H9 (cell line): ENCODE measurements around the gene LILRB5. TPM values are rescaled to one million over a fixed set of nuclear protein-coding genes. Genes with fewer than 3 reads are reported as not detected.
"Not testable (repeated sequence)": the region's sequence is repeated elsewhere in the genome, so short reads cannot be mapped to it uniquely, and the experiment has no call there.

ENCODE experiments used
- DNase-seq: peaks from one replicate; pipeline ENCODE4 v3.0.0-alpha.2; 2017
- H2AFZ ChIP-seq: one replicate; pipeline ENCODE4 v1.6.1; 2013; ENCODE audit warnings: mild to moderate bottlenecking, low read length, control low read depth, moderate library complexity
- H2AK5ac ChIP-seq: 2 replicates; pipeline ENCODE4 v1.6.1; 2013; ENCODE audit warnings: low read length, control low read depth, mixed read lengths; ENCODE audit not compliant: insufficient read length
- H2BK120ac ChIP-seq: one replicate; pipeline ENCODE4 v1.6.1; 2013; ENCODE audit warnings: low read depth, mild to moderate bottlenecking, low read length, control low read depth, inconsistent platforms; ENCODE audit not compliant: poor library complexity, severe bottlenecking
- H2BK12ac ChIP-seq: 2 replicates; pipeline ENCODE4 v1.6.1; 2013; ENCODE audit warnings: low read length, control low read depth, mixed read lengths, low read depth; ENCODE audit not compliant: insufficient read length
- H2BK15ac ChIP-seq: 2 replicates; pipeline ENCODE4 v1.6.1; 2013; ENCODE audit warnings: low read depth, low read length, control low read depth
- H2BK20ac ChIP-seq: one replicate; pipeline ENCODE4 v1.6.1; 2013; ENCODE audit warnings: low read depth, mild to moderate bottlenecking, low read length, control low read depth, inconsistent platforms; ENCODE audit not compliant: poor library complexity, severe bottlenecking
- H2BK5ac ChIP-seq: 2 replicates; pipeline ENCODE4 v1.6.1; 2013; ENCODE audit warnings: low read length, control low read depth, mixed read lengths; ENCODE audit not compliant: insufficient read length
- H3K14ac ChIP-seq: 2 replicates; pipeline ENCODE4 v1.6.1; 2013; ENCODE audit warnings: low read length, control low read depth; ENCODE audit not compliant: insufficient read depth
- H3K18ac ChIP-seq: 2 replicates; pipeline ENCODE4 v1.6.1; 2013; ENCODE audit warnings: low read depth, mild to moderate bottlenecking, mixed read lengths, low read length, control low read depth; ENCODE audit not compliant: insufficient read length
- H3K23ac ChIP-seq: 2 replicates; pipeline ENCODE4 v1.6.1; 2013; ENCODE audit warnings: low read length, control low read depth, mixed read lengths, low read depth; ENCODE audit not compliant: insufficient read length
- H3K23me2 ChIP-seq: 2 replicates; pipeline ENCODE4 v1.6.1; 2013; ENCODE audit warnings: low read depth, mild to moderate bottlenecking, mixed read lengths, low read length, control low read depth; ENCODE audit not compliant: insufficient read length, poor library complexity, severe bottlenecking
- H3K27ac ChIP-seq: 2 replicates; pipeline ENCODE4 v1.5.1; 2013; ENCODE audit warnings: low read length, control low read depth, mixed read lengths, low read depth; ENCODE audit not compliant: insufficient read length
- H3K27me3 ChIP-seq: 2 replicates; pipeline ENCODE4 v1.6.1; 2013; ENCODE audit warnings: low read length, control low read depth, inconsistent platforms; ENCODE audit not compliant: insufficient read depth
- H3K4ac ChIP-seq: 2 replicates; pipeline ENCODE4 v1.6.1; 2013; ENCODE audit warnings: low read depth, mild to moderate bottlenecking, control low read depth, inconsistent platforms, low read length, moderate library complexity
- H3K4me1 ChIP-seq: 2 replicates; pipeline ENCODE4 v1.6.1; 2013; ENCODE audit warnings: low read length, control low read depth, inconsistent platforms; ENCODE audit not compliant: insufficient read depth
- H3K4me2 ChIP-seq: 2 replicates; pipeline ENCODE4 v1.6.1; 2013; ENCODE audit warnings: low read length, control low read depth, mixed read lengths; ENCODE audit not compliant: insufficient read length, insufficient read depth
- H3K56ac ChIP-seq: 2 replicates; pipeline ENCODE4 v1.6.1; 2013; ENCODE audit warnings: low read depth, mild to moderate bottlenecking, mixed read lengths, low read length, control low read depth; ENCODE audit not compliant: insufficient read length
- H3K79me1 ChIP-seq: 2 replicates; pipeline ENCODE4 v1.6.1; 2013; ENCODE audit warnings: low read depth, mild to moderate bottlenecking, moderate library complexity, low read length, control low read depth, inconsistent platforms; ENCODE audit not compliant: insufficient read depth, poor library complexity, severe bottlenecking
- H3K79me2 ChIP-seq: 2 replicates; pipeline ENCODE4 v1.6.1; 2013; ENCODE audit warnings: low read length, control low read depth, inconsistent platforms; ENCODE audit not compliant: insufficient read depth
- H3K9ac ChIP-seq: 2 replicates; pipeline ENCODE4 v1.6.1; 2013; ENCODE audit warnings: low read length, control low read depth, mixed read lengths; ENCODE audit not compliant: insufficient read length; ENCODE audit errors: extremely low read depth
- H3K9me3 ChIP-seq: one replicate; pipeline ENCODE4 v1.6.1; 2013; ENCODE audit warnings: low read depth, low read length, inconsistent platforms; ENCODE audit not compliant: control insufficient read depth
- H3T11ph ChIP-seq: one replicate; pipeline ENCODE4 v1.6.1; 2013; ENCODE audit warnings: mild to moderate bottlenecking, low read length, control low read depth, inconsistent platforms
- H4K20me1 ChIP-seq: one replicate; pipeline ENCODE4 v1.6.1; 2013; ENCODE audit not compliant: control insufficient read depth, insufficient read length, insufficient read depth
- H4K5ac ChIP-seq: 2 replicates; pipeline ENCODE4 v1.6.1; 2013; ENCODE audit warnings: low read depth, mild to moderate bottlenecking, mixed read lengths, low read length, control low read depth; ENCODE audit not compliant: insufficient read length
- H4K8ac ChIP-seq: replicated peaks from 2 replicates; pipeline ENCODE4 v1.6.1; 2013; ENCODE audit warnings: low read length, control low read depth, mixed read lengths, low read depth; ENCODE audit not compliant: insufficient read length
- H4K91ac ChIP-seq: 2 replicates; pipeline ENCODE4 v1.6.1; 2013; ENCODE audit warnings: low read depth, mild to moderate bottlenecking, moderate library complexity, mixed read lengths, low read length, control low read depth; ENCODE audit not compliant: insufficient read length
- H3K27ac Mint-ChIP-seq, 3 experiments: 2 replicates in 2 of 3; 3 replicates in 1 of 3; pipeline ENCODE4 v1.8.0; 2020 to 2021; ENCODE audit warnings: mixed read lengths in 3 of 3, mild to moderate bottlenecking in 1 of 3, moderate library complexity in 1 of 3
- H3K27me3 Mint-ChIP-seq: 2 replicates; pipeline ENCODE4 v1.8.0; 2021; ENCODE audit warnings: low read depth, mild to moderate bottlenecking, moderate library complexity, mixed read lengths
- H3K36me3 Mint-ChIP-seq, 3 experiments: 2 replicates in 2 of 3; 3 replicates in 1 of 3; pipeline ENCODE4 v1.8.0; 2020 to 2021; ENCODE audit warnings: low read depth in 3 of 3, mixed read lengths in 3 of 3; ENCODE audit not compliant: insufficient read depth in 1 of 3
- H3K4me1 Mint-ChIP-seq, 2 experiments: 2 replicates each; pipeline ENCODE4 v1.8.0; 2020; ENCODE audit warnings: mixed read lengths in 2 of 2
- H3K4me3 Mint-ChIP-seq, 2 experiments: 2 replicates in 1 of 2; 3 replicates in 1 of 2; pipeline ENCODE4 v1.8.0; 2020 to 2021; ENCODE audit warnings: mild to moderate bottlenecking in 2 of 2, mixed read lengths in 2 of 2, moderate library complexity in 1 of 2
- H3K9me3 Mint-ChIP-seq, 2 experiments: 2 replicates in 1 of 2; 3 replicates in 1 of 2; pipeline ENCODE4 v1.8.0; 2020; ENCODE audit warnings: mild to moderate bottlenecking in 2 of 2, mixed read lengths in 2 of 2, moderate library complexity in 1 of 2
- CTCF ChIP-seq: fragments of 200-600 bp; sonication (generic); conservative IDR thresholded peaks from 3 replicates; pipeline ENCODE4 v1.8.0; 2021; ENCODE audit warnings: antibody characterized with exemption, mild to moderate bottlenecking
- WGBS: extraction: QIAGEN DNeasy Blood & Tissue Kit; methylation state at CpG from one replicate; pipeline ENCODE4 v1.1.7; 2013; ENCODE audit warnings: missing lambda C conversion rate, low lambda C conversion rate, mixed read lengths; ENCODE audit not compliant: insufficient read length; ENCODE audit errors: extremely low coverage; 5-methylcytosine and 5-hydroxymethylcytosine counted together
- total RNA-seq: library from RNA; stranded (reverse); gene quantifications from 2 replicates; pipeline ENCODE4 v1.2.1, GENCODE V29; 2021

The LILRB5 gene
- total RNA-seq, 1 experiment from 2014 or later = 0.09 TPM

- no peak overlapping the region for H2BK20ac ChIP-seq
- H2BK12ac ChIP-seq = no peak overlapping the region
- WGBS = no CpG with 5 or more reads among the region's 4 CpGs
- no peak overlapping the region for H3K4me2 ChIP-seq
- Mint-ChIP-seq H3K4me3 (no peak overlapping the region), H3K4me1 (peaks cover 0 to 16% of the 10 kb centered on the region in 2 experiments; a peak in 2 of 4 replicates), H3K27ac (no peak overlapping the region), H3K27me3 (peaks cover 32% of the 10 kb centered on the region), H3K9me3 (peaks cover 0 to 57% of the 10 kb centered on the region in 2 experiments; a peak in 2 of 5 replicates), H3K36me3 (no peaks in the 10 kb centered on the region)
- H2AFZ ChIP-seq = no peak overlapping the region
- no peak overlapping the region for H2BK5ac ChIP-seq
- H3K18ac ChIP-seq = no peak overlapping the region
- no peak for DNase-seq
- no peak overlapping the region for H2BK15ac ChIP-seq
- no peak overlapping the region for H3K9ac ChIP-seq
- H4K20me1 ChIP-seq = no peaks in the 10 kb centered on the region
- no peak overlapping the region for H3K23ac ChIP-seq
- H4K91ac ChIP-seq = no peak overlapping the region
- H3T11ph ChIP-seq = no peak overlapping the region
- no peak overlapping the region for H2AK5ac ChIP-seq
- H2BK120ac ChIP-seq = no peak overlapping the region
- no peaks in the 10 kb centered on the region for H3K23me2 ChIP-seq
- no peak overlapping the region for H4K5ac ChIP-seq
- H3K14ac ChIP-seq = no peak overlapping the region
- H3K4me1 ChIP-seq = no peaks in the 10 kb centered on the region
- no peaks in the 10 kb centered on the region for H3K79me1 ChIP-seq
- H3K79me2 ChIP-seq = no peaks in the 10 kb centered on the region
- no peaks in the 10 kb centered on the region for H3K9me3 ChIP-seq
- TF ChIP-seq CTCF = no peak
- H3K27me3 ChIP-seq = no peaks in the 10 kb centered on the region
- no peak overlapping the region for H4K8ac ChIP-seq
- H3K4ac ChIP-seq = no peak overlapping the region
- H3K56ac ChIP-seq = no peak overlapping the region
- H3K27ac ChIP-seq = no peak overlapping the region
Observed at GRCh38 chr19:54287456-54287855, 30.4 kb upstream of the LILRB5 start.

GRCh38 chr19:54286283-54286682, 29.2 kb upstream of the LILRB5 start:
- not testable (repeated sequence) for H3K4me1 ChIP-seq, H3K27ac Mint-ChIP-seq, H3T11ph ChIP-seq, H3K4me3 Mint-ChIP-seq, H3K79me2 ChIP-seq, H2AK5ac ChIP-seq, H4K91ac ChIP-seq, H3K23ac ChIP-seq, H3K9me3 ChIP-seq, H3K27ac ChIP-seq, H2BK20ac ChIP-seq, H2AFZ ChIP-seq, H3K36me3 Mint-ChIP-seq, H3K14ac ChIP-seq, H3K23me2 ChIP-seq, H4K8ac ChIP-seq, H2BK15ac ChIP-seq, H2BK120ac ChIP-seq, H3K9ac ChIP-seq, H3K79me1 ChIP-seq, H3K18ac ChIP-seq, H4K5ac ChIP-seq, H2BK5ac ChIP-seq, H3K27me3 ChIP-seq, DNase-seq, H3K4ac ChIP-seq, H4K20me1 ChIP-seq, H2BK12ac ChIP-seq, H3K4me2 ChIP-seq, H3K56ac ChIP-seq
- WGBS = no CpG with 5 or more reads among the region's 10 CpGs
- peaks cover 34% of the 10 kb centered on the region for H3K27me3 Mint-ChIP-seq
- H3K4me1 Mint-ChIP-seq = peaks cover 0 to 16% of the 10 kb centered on the region in 2 experiments; a peak in 2 of 4 replicates
- peaks cover 0 to 66% of the 10 kb centered on the region in 2 experiments; a peak in 2 of 5 replicates for H3K9me3 Mint-ChIP-seq
